A549 (cell line): ENCODE results near the gene AHR.

ENCODE experiments used
- CEBPB ChIP-seq, 2 experiments: fragments of >200 bp in 1 of 2; sonication (Bioruptor Twin) in 1 of 2; formaldehyde crosslinking in 1 of 2; IDR thresholded peaks; 2 replicates each; pipeline ENCODE4 v1.6.1; 2012 to 2016
- JUN ChIP-seq, 2 experiments: fragments of >200 bp; sonication (Bioruptor Twin); formaldehyde crosslinking; IDR thresholded peaks; 2 replicates in 1 of 2; 3 replicates in 1 of 2; pipeline ENCODE4 v1.6.1; 2016 to 2017
- POLR2A ChIP-seq: IDR thresholded peaks from 2 replicates; pipeline ENCODE4 v1.6.1; 2012; ENCODE audit warnings: mild to moderate bottlenecking, low read length
- RCOR1 ChIP-seq: fragments of 150-350 bp; IDR thresholded peaks from 2 replicates; pipeline ENCODE4 v1.6.1; 2014; ENCODE audit warnings: antibody characterized with exemption, low read length, low read depth
- TF ChIP-seq, protein P1 (sequence below): fragments of >200 bp; sonication (Bioruptor Twin); formaldehyde crosslinking; IDR thresholded peaks from 3 replicates; pipeline ENCODE4 v1.5.1; 2016
- TF ChIP-seq, protein P2 (sequence below): fragments of 450-650 bp; IDR thresholded peaks from 2 replicates; pipeline ENCODE4 v1.6.1; 2014; ENCODE audit warnings: antibody characterized with exemption
- TF ChIP-seq, protein P3 (sequence below): IDR thresholded peaks from 2 replicates; pipeline ENCODE4 v1.6.1; 2012
- TF ChIP-seq, protein P4 (sequence below): fragments of 200-600 bp; sonication (generic); IDR thresholded peaks from 2 replicates; pipeline ENCODE4 v1.6.1; 2016; ENCODE audit warnings: antibody characterized with exemption, mild to moderate bottlenecking, moderate library complexity

DNA sequence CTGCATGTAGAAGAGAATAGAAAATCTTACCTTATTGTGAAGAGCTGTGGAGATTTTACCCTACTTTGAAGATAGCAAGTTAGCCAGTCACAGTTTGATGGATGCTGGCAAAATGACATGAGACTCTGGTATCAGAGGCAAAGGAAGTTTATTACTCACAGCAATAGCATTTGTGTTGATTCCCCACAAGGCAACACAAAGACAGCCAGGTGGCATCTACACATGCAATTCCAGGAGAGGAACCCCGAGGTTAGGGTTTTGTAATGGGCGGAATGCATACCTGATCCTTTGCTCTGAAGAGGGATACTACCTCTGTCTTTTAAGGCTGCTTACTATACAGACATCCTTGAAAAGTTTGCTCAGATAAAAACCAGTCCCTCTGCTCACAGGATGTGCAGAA lies 59.5 kb downstream of the AHR start:
- TF ChIP-seq, protein P1, sequence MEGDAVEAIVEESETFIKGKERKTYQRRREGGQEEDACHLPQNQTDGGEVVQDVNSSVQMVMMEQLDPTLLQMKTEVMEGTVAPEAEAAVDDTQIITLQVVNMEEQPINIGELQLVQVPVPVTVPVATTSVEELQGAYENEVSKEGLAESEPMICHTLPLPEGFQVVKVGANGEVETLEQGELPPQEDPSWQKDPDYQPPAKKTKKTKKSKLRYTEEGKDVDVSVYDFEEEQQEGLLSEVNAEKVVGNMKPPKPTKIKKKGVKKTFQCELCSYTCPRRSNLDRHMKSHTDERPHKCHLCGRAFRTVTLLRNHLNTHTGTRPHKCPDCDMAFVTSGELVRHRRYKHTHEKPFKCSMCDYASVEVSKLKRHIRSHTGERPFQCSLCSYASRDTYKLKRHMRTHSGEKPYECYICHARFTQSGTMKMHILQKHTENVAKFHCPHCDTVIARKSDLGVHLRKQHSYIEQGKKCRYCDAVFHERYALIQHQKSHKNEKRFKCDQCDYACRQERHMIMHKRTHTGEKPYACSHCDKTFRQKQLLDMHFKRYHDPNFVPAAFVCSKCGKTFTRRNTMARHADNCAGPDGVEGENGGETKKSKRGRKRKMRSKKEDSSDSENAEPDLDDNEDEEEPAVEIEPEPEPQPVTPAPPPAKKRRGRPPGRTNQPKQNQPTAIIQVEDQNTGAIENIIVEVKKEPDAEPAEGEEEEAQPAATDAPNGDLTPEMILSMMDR, result no peak
- TF ChIP-seq, protein P2, sequence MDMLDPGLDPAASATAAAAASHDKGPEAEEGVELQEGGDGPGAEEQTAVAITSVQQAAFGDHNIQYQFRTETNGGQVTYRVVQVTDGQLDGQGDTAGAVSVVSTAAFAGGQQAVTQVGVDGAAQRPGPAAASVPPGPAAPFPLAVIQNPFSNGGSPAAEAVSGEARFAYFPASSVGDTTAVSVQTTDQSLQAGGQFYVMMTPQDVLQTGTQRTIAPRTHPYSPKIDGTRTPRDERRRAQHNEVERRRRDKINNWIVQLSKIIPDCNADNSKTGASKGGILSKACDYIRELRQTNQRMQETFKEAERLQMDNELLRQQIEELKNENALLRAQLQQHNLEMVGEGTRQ, result no peak
- TF ChIP-seq, protein P3, sequence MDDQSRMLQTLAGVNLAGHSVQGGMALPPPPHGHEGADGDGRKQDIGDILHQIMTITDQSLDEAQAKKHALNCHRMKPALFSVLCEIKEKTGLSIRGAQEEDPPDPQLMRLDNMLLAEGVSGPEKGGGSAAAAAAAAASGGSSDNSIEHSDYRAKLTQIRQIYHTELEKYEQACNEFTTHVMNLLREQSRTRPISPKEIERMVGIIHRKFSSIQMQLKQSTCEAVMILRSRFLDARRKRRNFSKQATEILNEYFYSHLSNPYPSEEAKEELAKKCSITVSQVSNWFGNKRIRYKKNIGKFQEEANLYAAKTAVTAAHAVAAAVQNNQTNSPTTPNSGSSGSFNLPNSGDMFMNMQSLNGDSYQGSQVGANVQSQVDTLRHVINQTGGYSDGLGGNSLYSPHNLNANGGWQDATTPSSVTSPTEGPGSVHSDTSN, result no peak
- TF ChIP-seq POLR2A (no peak), JUN (IDR thresholded peaks at IDR 0.05) (no peak), RCOR1 (no peak), CEBPB (IDR thresholded peaks at IDR 0.05) (no peak)
- TF ChIP-seq, protein P4, sequence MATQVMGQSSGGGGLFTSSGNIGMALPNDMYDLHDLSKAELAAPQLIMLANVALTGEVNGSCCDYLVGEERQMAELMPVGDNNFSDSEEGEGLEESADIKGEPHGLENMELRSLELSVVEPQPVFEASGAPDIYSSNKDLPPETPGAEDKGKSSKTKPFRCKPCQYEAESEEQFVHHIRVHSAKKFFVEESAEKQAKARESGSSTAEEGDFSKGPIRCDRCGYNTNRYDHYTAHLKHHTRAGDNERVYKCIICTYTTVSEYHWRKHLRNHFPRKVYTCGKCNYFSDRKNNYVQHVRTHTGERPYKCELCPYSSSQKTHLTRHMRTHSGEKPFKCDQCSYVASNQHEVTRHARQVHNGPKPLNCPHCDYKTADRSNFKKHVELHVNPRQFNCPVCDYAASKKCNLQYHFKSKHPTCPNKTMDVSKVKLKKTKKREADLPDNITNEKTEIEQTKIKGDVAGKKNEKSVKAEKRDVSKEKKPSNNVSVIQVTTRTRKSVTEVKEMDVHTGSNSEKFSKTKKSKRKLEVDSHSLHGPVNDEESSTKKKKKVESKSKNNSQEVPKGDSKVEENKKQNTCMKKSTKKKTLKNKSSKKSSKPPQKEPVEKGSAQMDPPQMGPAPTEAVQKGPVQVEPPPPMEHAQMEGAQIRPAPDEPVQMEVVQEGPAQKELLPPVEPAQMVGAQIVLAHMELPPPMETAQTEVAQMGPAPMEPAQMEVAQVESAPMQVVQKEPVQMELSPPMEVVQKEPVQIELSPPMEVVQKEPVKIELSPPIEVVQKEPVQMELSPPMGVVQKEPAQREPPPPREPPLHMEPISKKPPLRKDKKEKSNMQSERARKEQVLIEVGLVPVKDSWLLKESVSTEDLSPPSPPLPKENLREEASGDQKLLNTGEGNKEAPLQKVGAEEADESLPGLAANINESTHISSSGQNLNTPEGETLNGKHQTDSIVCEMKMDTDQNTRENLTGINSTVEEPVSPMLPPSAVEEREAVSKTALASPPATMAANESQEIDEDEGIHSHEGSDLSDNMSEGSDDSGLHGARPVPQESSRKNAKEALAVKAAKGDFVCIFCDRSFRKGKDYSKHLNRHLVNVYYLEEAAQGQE, result no peak
